ENCODE results near the gene SERTAD3. TPM values are rescaled to one million over a fixed set of nuclear protein-coding genes. Genes with fewer than 3 reads are reported as not detected.
A peak's percentile ranks its signal among the peaks of the same experiment; 100 is the strongest.
"Not testable (repeated sequence)": the region's sequence is repeated elsewhere in the genome, so short reads cannot be mapped to it uniquely, and the experiment has no call there.

Gene SERTAD3
- total RNA-seq, 1 donor from 2014 or later: 25.8 TPM

GRCh38 chr19:40438284-40438683 lies 5.9 kb downstream of the SERTAD3 start:
- Mint-ChIP-seq H3K27me3 (ENCODE audit: low read depth) (no peaks in the 10 kb centered on the region), H3K4me1 (peaks cover 22% of the 10 kb centered on the region), H3K36me3 (ENCODE audit: low read depth) (no peaks in the 10 kb centered on the region), H3K9me3 (no peaks in the 10 kb centered on the region), H3K4me3 (peak overlapping the region; percentile 39), H3K27ac (ENCODE audit: unreplicated experiment) (no peak overlapping the region)
- no peak for DNase-seq (ENCODE audit: low read depth, low spot score)
- no peak for TF ChIP-seq CTCF (conservative IDR thresholded peaks at IDR 0.05)

- TF ChIP-seq CTCF (conservative IDR thresholded peaks at IDR 0.05): no peak
- H3K27ac Mint-ChIP-seq (ENCODE audit: unreplicated experiment): peak overlapping the region; percentile 99
- peaks cover 12% of the 10 kb centered on the region for H3K4me1 Mint-ChIP-seq
- no peaks in the 10 kb centered on the region for H3K27me3 Mint-ChIP-seq (ENCODE audit: low read depth)
- peak overlapping the region; percentile 87 for H3K4me3 Mint-ChIP-seq
- DNase-seq (ENCODE audit: low read depth, low spot score): peak; percentile 50
- H3K36me3 Mint-ChIP-seq (ENCODE audit: low read depth): no peaks in the 10 kb centered on the region
- H3K9me3 Mint-ChIP-seq: no peaks in the 10 kb centered on the region
Measured at GRCh38 chr19:40433391-40434216, 10.5 kb downstream of the SERTAD3 start.

GRCh38 chr19:40432760-40433159 lies 11.4 kb downstream of the SERTAD3 start:
- DNase-seq (ENCODE audit: low read depth, low spot score); H3K9me3 Mint-ChIP-seq; H3K27me3 Mint-ChIP-seq (ENCODE audit: low read depth); H3K36me3 Mint-ChIP-seq (ENCODE audit: low read depth): not testable (repeated sequence)
- H3K27ac Mint-ChIP-seq (ENCODE audit: unreplicated experiment): peak overlapping the region; percentile 62
- H3K4me3 Mint-ChIP-seq: peak overlapping the region; percentile 87
- H3K4me1 Mint-ChIP-seq: peaks cover 12% of the 10 kb centered on the region

- no peaks in the 10 kb centered on the region for H3K36me3 Mint-ChIP-seq (ENCODE audit: low read depth)
- H3K27ac Mint-ChIP-seq (ENCODE audit: unreplicated experiment): no peak overlapping the region
- no peaks in the 10 kb centered on the region for H3K27me3 Mint-ChIP-seq (ENCODE audit: low read depth)
- peak overlapping the region; percentile 61 for H3K4me3 Mint-ChIP-seq
- TF ChIP-seq CTCF (conservative IDR thresholded peaks at IDR 0.05): no peak
- peaks cover 12% of the 10 kb centered on the region for H3K4me1 Mint-ChIP-seq
- H3K9me3 Mint-ChIP-seq: no peaks in the 10 kb centered on the region
- no peak for DNase-seq (ENCODE audit: low read depth, low spot score)
Measured at GRCh38 chr19:40431698-40432097, 12.4 kb downstream of the SERTAD3 start.

GRCh38 chr19:40430242-40430641 lies 13.9 kb downstream of the SERTAD3 start:
- not testable (repeated sequence) for DNase-seq (ENCODE audit: low read depth, low spot score); H3K27me3 Mint-ChIP-seq (ENCODE audit: low read depth); H3K4me3 Mint-ChIP-seq; H3K27ac Mint-ChIP-seq (ENCODE audit: unreplicated experiment); H3K36me3 Mint-ChIP-seq (ENCODE audit: low read depth); H3K9me3 Mint-ChIP-seq
- peaks cover 21% of the 10 kb centered on the region for H3K4me1 Mint-ChIP-seq

- DNase-seq (ENCODE audit: low read depth, low spot score); H3K27ac Mint-ChIP-seq (ENCODE audit: unreplicated experiment); H3K36me3 Mint-ChIP-seq (ENCODE audit: low read depth); H3K9me3 Mint-ChIP-seq; H3K27me3 Mint-ChIP-seq (ENCODE audit: low read depth): not testable (repeated sequence)
- peak overlapping the region; percentile 54 for H3K4me3 Mint-ChIP-seq
- peaks cover 23% of the 10 kb centered on the region for H3K4me1 Mint-ChIP-seq
Measured at GRCh38 chr19:40428197-40428596, 15.9 kb downstream of the SERTAD3 start.

All from neural crest cell (in vitro differentiated cells).